IMR-90 (cell line): ENCODE measurements around the gene CEP68. TPM values are rescaled to one million over a fixed set of nuclear protein-coding genes. Genes with fewer than 3 reads are reported as not detected.

Source experiments
- ATAC-seq: fragments of 200-7000 bp; cut with Tn5 transposase; 2 replicates; pipeline ENCODE4 v1.9.1; 2020; ENCODE audit warnings: low read depth, mild to moderate bottlenecking, moderate library complexity
- BruUV-seq: library from RNA; stranded (reverse); fragments of 400-500 nt; replicated peaks from 2 replicates; lab custom pipeline; 2021; lab: Mats Ljungman, UMichigan
- CTCF ChIA-PET: fragments of 300-600 bp; formaldehyde crosslinking; extraction: SDS; loops from one replicate; lab custom pipeline; 2021; ENCODE audit warnings: antibody characterized with exemption; lab: Yijun Ruan, JAX
- POLR2A ChIA-PET: fragments of 300-600 bp; sonication (Branson Sonifier 250); formaldehyde crosslinking; loops from one replicate; lab custom pipeline; 2022; ENCODE audit warnings: antibody characterized with exemption; ENCODE audit not compliant: unreplicated experiment; lab: Charles Lee
- DNase-seq: peaks from one replicate; pipeline ENCODE4 v3.0.0; 2013
- H2AFZ ChIP-seq: replicated peaks from 2 replicates; pipeline ENCODE3; 2013; ENCODE audit warnings: low read length, mild to moderate bottlenecking; ENCODE audit not compliant: poor library complexity
- H2AK5ac ChIP-seq: 2 replicates; pipeline ENCODE4 v1.6.1; 2013; ENCODE audit warnings: low read depth, low read length, inconsistent platforms
- H2AK9ac ChIP-seq: replicated peaks from 2 replicates; pipeline ENCODE3; 2013; ENCODE audit warnings: mild to moderate bottlenecking, low read depth, low read length, moderate library complexity; ENCODE audit not compliant: poor library complexity
- H2BK120ac ChIP-seq: 2 replicates; pipeline ENCODE4 v1.6.1; 2013; ENCODE audit warnings: low read depth, low read length, inconsistent platforms
- H2BK15ac ChIP-seq: 3 replicates; pipeline ENCODE4 v1.6.1; 2013; ENCODE audit warnings: low read depth, low read length, inconsistent platforms
- H2BK20ac ChIP-seq: 2 replicates; pipeline ENCODE4 v1.6.1; 2013; ENCODE audit warnings: low read depth, mild to moderate bottlenecking, inconsistent platforms, low read length, moderate library complexity
- H2BK5ac ChIP-seq: 2 replicates; pipeline ENCODE4 v1.6.1; 2013; ENCODE audit warnings: mild to moderate bottlenecking, low read depth, low read length, inconsistent platforms; ENCODE audit not compliant: poor library complexity, severe bottlenecking
- H3K14ac ChIP-seq: replicated peaks from 2 replicates; pipeline ENCODE4 v1.6.1; 2013; ENCODE audit warnings: low read depth, low read length, inconsistent platforms
- H3K18ac ChIP-seq: 2 replicates; pipeline ENCODE4 v1.6.1; 2013; ENCODE audit warnings: low read depth, low read length, control low read depth
- H3K23ac ChIP-seq: 2 replicates; pipeline ENCODE4 v1.6.1; 2013; ENCODE audit warnings: low read depth, low read length, inconsistent platforms
- H3K27ac ChIP-seq: 2 replicates; pipeline ENCODE4 v1.5.1; 2013; ENCODE audit warnings: mild to moderate bottlenecking, control low read depth, low read length; ENCODE audit not compliant: insufficient read depth
- H3K27me3 ChIP-seq: 2 replicates; pipeline ENCODE4 v1.6.1; 2013; ENCODE audit warnings: low read length; ENCODE audit not compliant: control insufficient read depth, insufficient read depth
- H3K36me3 ChIP-seq: 2 replicates; pipeline ENCODE4 v1.6.1; 2013; ENCODE audit warnings: low read length, mixed read lengths; ENCODE audit not compliant: control insufficient read depth, insufficient read depth
- H3K4ac ChIP-seq: 2 replicates; pipeline ENCODE4 v1.6.1; 2013; ENCODE audit warnings: low read depth, low read length, inconsistent platforms
- H3K4me1 ChIP-seq: 2 replicates; pipeline ENCODE4 v1.6.1; 2013; ENCODE audit warnings: low read length, mixed read lengths; ENCODE audit not compliant: control insufficient read depth, insufficient read depth
- H3K4me2 ChIP-seq: 2 replicates; pipeline ENCODE4 v1.6.1; 2013; ENCODE audit warnings: low read depth, mild to moderate bottlenecking, control low read depth, low read length, moderate library complexity
- H3K4me3 ChIP-seq: 2 replicates; pipeline ENCODE4 v1.5.1; 2013; ENCODE audit warnings: low read depth, mild to moderate bottlenecking, control low read depth, low read length, moderate library complexity; ENCODE audit not compliant: insufficient read depth
- H3K56ac ChIP-seq: 2 replicates; pipeline ENCODE4 v1.6.1; 2013; ENCODE audit warnings: low read length, inconsistent platforms; ENCODE audit not compliant: insufficient read depth; ENCODE audit errors: extremely low read depth
- H3K79me1 ChIP-seq, 2 experiments: 2 replicates each; pipeline ENCODE4 v1.6.1; 2013; ENCODE audit warnings: low read length in 2 of 2, inconsistent platforms in 1 of 2, low read depth in 1 of 2
- H3K9ac ChIP-seq: 2 replicates; pipeline ENCODE4 v1.6.1; 2013; ENCODE audit warnings: low read depth, low read length, control low read depth
- H3K9me1 ChIP-seq: 2 replicates; pipeline ENCODE4 v1.6.1; 2013; ENCODE audit warnings: low read length, inconsistent platforms; ENCODE audit not compliant: insufficient read depth
- H3K9me3 ChIP-seq: 2 replicates; pipeline ENCODE4 v1.6.1; 2013; ENCODE audit warnings: low read length; ENCODE audit not compliant: control insufficient read depth, insufficient read depth
- H4K20me1 ChIP-seq: 2 replicates; pipeline ENCODE4 v1.6.1; 2013; ENCODE audit warnings: low read length, inconsistent platforms; ENCODE audit not compliant: insufficient read depth
- H4K5ac ChIP-seq: 2 replicates; pipeline ENCODE4 v1.6.1; 2013; ENCODE audit warnings: mild to moderate bottlenecking, low read depth, low read length, control low read depth
- H4K8ac ChIP-seq, 2 experiments: 2 replicates each; pipeline ENCODE4 v1.6.1; 2013; ENCODE audit warnings: low read depth in 2 of 2, low read length in 2 of 2, control low read depth in 1 of 2, inconsistent platforms in 1 of 2
- H4K91ac ChIP-seq: 2 replicates; pipeline ENCODE4 v1.6.1; 2013; ENCODE audit warnings: low read depth, low read length, inconsistent platforms; ENCODE audit not compliant: insufficient read depth
- CHD1 ChIP-seq: IDR thresholded peaks from 2 replicates; pipeline ENCODE4 v1.6.1; 2012; ENCODE audit warnings: low read depth, low read length, improper control_type of control experiment
- CTCF ChIP-seq: conservative IDR thresholded peaks from 2 replicates; pipeline ENCODE4 v1.5.1; 2012; ENCODE audit warnings: mild to moderate bottlenecking, low read depth, low read length, improper control_type of control experiment
- FOS ChIP-seq: fragments of 150-350 bp; IDR thresholded peaks from 2 replicates; pipeline ENCODE4 v1.6.1; 2016; ENCODE audit warnings: low read depth, low read length
- MAFK ChIP-seq: IDR thresholded peaks from 2 replicates; pipeline ENCODE4 v1.6.1; 2012; ENCODE audit warnings: low read depth, low read length, improper control_type of control experiment
- MAZ ChIP-seq: IDR thresholded peaks from 2 replicates; pipeline ENCODE4 v1.6.1; 2012; ENCODE audit warnings: low read depth, mild to moderate bottlenecking, low read length, improper control_type of control experiment, moderate library complexity, borderline replicate concordance
- MXI1 ChIP-seq: IDR thresholded peaks from 2 replicates; pipeline ENCODE4 v1.6.1; 2012; ENCODE audit warnings: low read depth, mild to moderate bottlenecking, low read length, moderate library complexity, borderline replicate concordance
- NFE2L2 ChIP-seq: fragments of 150-350 bp; IDR thresholded peaks from 2 replicates; pipeline ENCODE4 v1.6.1; 2016; ENCODE audit warnings: low read depth, mild to moderate bottlenecking, low read length
- POLR2A ChIP-seq: IDR thresholded peaks from 2 replicates; pipeline ENCODE4 v1.6.1; 2012; ENCODE audit warnings: mild to moderate bottlenecking, low read depth, low read length
- RAD21 ChIP-seq: IDR thresholded peaks from 2 replicates; pipeline ENCODE4 v1.6.1; 2012; ENCODE audit warnings: low read length, improper control_type of control experiment
- RCOR1 ChIP-seq: IDR thresholded peaks from 2 replicates; pipeline ENCODE4 v1.6.1; 2012; ENCODE audit warnings: mild to moderate bottlenecking, low read length, improper control_type of control experiment; ENCODE audit not compliant: insufficient replicate concordance
- USF2 ChIP-seq: fragments of 150-350 bp; IDR thresholded peaks from 2 replicates; pipeline ENCODE4 v1.6.1; 2017; ENCODE audit warnings: mild to moderate bottlenecking, antibody characterized with exemption, low read length, low read depth
- WGBS, 2 experiments: methylation state at CpG; one replicate each; pipeline versions ENCODE4 v1.1.5 to v1.1.7; 2013; ENCODE audit warnings: missing lambda C conversion rate in 2 of 2; ENCODE audit not compliant: insufficient read length in 1 of 2; ENCODE audit errors: extremely low coverage in 2 of 2; 5-methylcytosine and 5-hydroxymethylcytosine counted together
- dilution Hi-C: fragments of 300-500 bp; cut with HindIII; formaldehyde crosslinking; loops from one replicate; pipeline ENCODE4 v1.14.3; 2018; ENCODE audit warnings: low sequenced_read_pairs; ENCODE audit not compliant: unreplicated experiment
- in situ Hi-C: fragments of 300-500 bp; cut with MboI; formaldehyde crosslinking; loops from 3 replicates; pipeline ENCODE4 v1.14.3; 2019; ENCODE audit warnings: low sequenced_read_pairs, inconsistent platforms, mixed read lengths
- intact Hi-C: fragments of 100-400 bp; cut with micrococcal nuclease; formaldehyde crosslinking; loops from 2 replicates; pipeline ENCODE4 v1.10.0; 2022
- polyA plus RNA-seq, 3 experiments: library from polyadenylated mRNA; depleted of rRNA; stranded (reverse); fragments of >200 nt; gene quantifications; 2 replicates each; pipeline ENCODE4 v1.2.3, GENCODE V29; 2012; ENCODE audit warnings: low replicate concordance in 1 of 3
- total RNA-seq: library from RNA; depleted of rRNA; stranded (reverse); fragments of >200 nt; gene quantifications from 2 replicates; pipeline ENCODE4 v1.2.3, GENCODE V29; 2012

The CEP68 gene
- total and polyA plus RNA-seq, 2 of the 4 experiments (the other 2 are of a cell fraction), result 5.5 to 5.6 TPM

- Histone ChIP-seq H3K9ac (no peak overlapping the region), H2BK5ac (peak overlapping the region; percentile 30), H3K4me3 (no peak overlapping the region), H4K5ac (no peak overlapping the region), H3K18ac (peak overlapping the region; percentile 7; the same call in 1 of the 2 replicates), H2AFZ (no peak overlapping the region), H3K36me3 (peaks cover 53% of the 10 kb centered on the region), H2BK15ac (no peak overlapping the region), H2BK120ac (no peak overlapping the region), H4K8ac (peak overlapping the region in 1 of 2 experiments; percentile 7; a peak in 1 of 4 replicates), H3K56ac (no peak overlapping the region), H3K9me1 (peaks cover 17% of the 10 kb centered on the region), H3K4ac (peak overlapping the region; percentile 23; the same call in 1 of the 2 replicates), H2AK9ac (no peak overlapping the region), H2AK5ac (peak overlapping the region; percentile 17; the same call in 1 of the 2 replicates), H3K27me3 (no peaks in the 10 kb centered on the region), H2BK20ac (no peak overlapping the region; the same call in 1 of the 2 replicates), H3K79me1 (peaks cover 20 to 74% of the 10 kb centered on the region in 2 experiments), H3K4me2 (peak overlapping the region; percentile 36; the same call in 1 of the 2 replicates), H4K20me1 (peaks cover 54% of the 10 kb centered on the region), H3K14ac (peak overlapping the region; percentile 5), H3K23ac (peak overlapping the region; percentile 1), H4K91ac (0 out of 2 replicates have a peak overlapping the region, but pooled peaks have one; percentile 17), H3K27ac (peak overlapping the region; percentile 24; the same call in 1 of the 2 replicates), H3K9me3 (no peaks in the 10 kb centered on the region), H3K4me1 (peaks cover 20% of the 10 kb centered on the region)
- POLR2A ChIA-PET, result no interaction called here
- intact Hi-C loops (no loop called here), dilution Hi-C loops (no loop called here), in situ Hi-C loops (no loop called here)
- ATAC-seq (peak; percentile 22), DNase-seq (no peak)
- no CpG with 5 or more reads among the region's 5 CpGs for WGBS, 2 experiments
- CTCF ChIA-PET, result interaction anchor here (0.6 kb wide), 2 partner anchors 154 to 165 kb away, joined by 3 read pairs; no protein-coding TSS in a partner anchor
- BruUV-seq, result no TSS peak
- TF ChIP-seq USF2 (no peak), CTCF (no peak), POLR2A (no peak), CHD1 (no peak), RCOR1 (no peak), MXI1 (no peak), RAD21 (no peak), NFE2L2 (no peak), FOS (no peak), MAFK (no peak), MAZ (no peak)
Observed at GRCh38 chr2:65075605-65076344, 19.6 kb downstream of the CEP68 start.
